GM12892 (cell line): ENCODE results near the gene UBR3.
"Not testable (repeated sequence)": the region's sequence is repeated elsewhere in the genome, so short reads cannot be mapped to it uniquely, and the experiment has no call there.

Experiments
- POLR2A ChIP-seq: IDR thresholded peaks from 2 replicates; pipeline ENCODE4 v1.6.1; 2011; ENCODE audit warnings: low read depth, low read length, control low read depth
- POLR2AphosphoS5 ChIP-seq: IDR thresholded peaks from 2 replicates; pipeline ENCODE4 v1.6.1; 2011; ENCODE audit warnings: low read depth, low read length, control low read depth

GRCh38 chr2:169816961-169817360, 10.3 kb upstream of the UBR3 start:
- TF ChIP-seq POLR2A, POLR2AphosphoS5: not testable (repeated sequence)
